Right ventricle myocardium superior (tissue), 1 donor: ENCODE results near the gene RAB1A. TPM values are rescaled to one million over a fixed set of nuclear protein-coding genes. Genes with fewer than 3 reads are reported as not detected.
"Not testable (repeated sequence)": the region's sequence is repeated elsewhere in the genome, so short reads cannot be mapped to it uniquely, and the experiment has no call there.

Source experiments
- ATAC-seq: fragments of 200-7000 bp; cut with Tn5 transposase; one replicate; pipeline ENCODE4 v1.9.1; 2020; ENCODE audit warnings: mild to moderate bottlenecking; ENCODE audit not compliant: poor library complexity
- DNase-seq: peaks from one replicate; pipeline ENCODE4 v3.0.0-alpha.2; 2020
- intact Hi-C: fragments of 100-400 bp; cut with DNase I; formaldehyde crosslinking; loops from one replicate; pipeline ENCODE4 v1.11.2; 2022
- total RNA-seq: library from RNA; stranded (reverse); fragmentation: NEBNext Ultra II Directional; extraction: Animal tissue kit (Norgen Biotek cat#: 25700); gene quantifications from one replicate; pipeline ENCODE4 v1.2.1, GENCODE V29; 2021
- donor health status: DM: no; HTN: yes; CAD: no; lungs with severe emphysema.

Gene RAB1A
- total RNA-seq, 1 donor from 2014 or later, result 115 TPM

GRCh38 chr2:65144571-65144970 lies 14.7 kb upstream of the RAB1A start:
- ATAC-seq (no peak), DNase-seq (no peak)
- intact Hi-C loops, result no loop called here

DNA sequence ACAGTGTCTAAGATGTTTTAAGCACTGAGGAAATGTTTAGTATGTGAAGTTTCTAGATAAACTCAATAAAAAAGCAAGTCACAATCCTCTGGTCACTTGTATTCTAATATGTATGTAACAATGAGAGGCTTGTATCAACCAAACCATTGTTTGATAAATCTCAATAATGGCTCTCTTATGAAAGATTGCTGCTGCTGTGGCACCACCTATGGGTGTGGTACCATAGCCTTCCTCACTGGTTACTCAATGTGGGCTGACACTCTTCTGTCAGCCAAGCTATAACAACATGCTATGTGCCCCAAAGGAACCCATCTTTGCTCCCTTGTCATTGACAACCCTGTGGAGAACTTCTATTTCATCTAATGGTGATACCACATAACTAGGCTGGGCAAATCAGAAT lies 12.6 kb upstream of the RAB1A start:
- ATAC-seq, result no peak
- intact Hi-C loops, result no loop called here
- no peak for DNase-seq

DNA sequence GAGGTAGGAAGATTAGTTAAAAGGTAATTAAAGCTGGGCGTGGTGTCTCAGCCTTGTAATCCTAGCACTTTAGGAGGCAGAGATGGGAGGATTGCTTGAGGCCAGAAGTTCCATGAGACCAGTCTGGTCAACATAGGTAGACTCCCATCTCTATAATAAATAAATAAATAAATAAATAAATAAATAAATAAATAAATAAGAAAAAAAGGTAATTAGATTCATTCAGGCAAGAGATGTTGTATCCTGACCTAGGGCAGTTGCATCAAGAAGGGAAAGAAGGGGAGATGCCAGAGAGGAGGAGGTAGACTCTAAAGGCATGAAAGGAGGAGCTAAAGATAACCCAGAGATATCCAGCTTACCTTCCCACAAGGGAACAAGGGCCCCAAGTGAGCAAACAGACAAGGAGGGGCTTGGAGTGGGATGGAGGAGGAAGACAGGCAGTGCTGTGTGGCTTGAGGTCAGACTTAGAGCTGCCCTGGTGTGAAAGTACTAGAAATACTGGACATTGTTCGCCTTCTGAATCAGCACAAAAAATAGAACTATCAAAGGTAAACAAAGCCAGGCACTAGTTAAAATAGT lies 7.4 kb upstream of the RAB1A start:
- no peak for DNase-seq
- no peak for ATAC-seq
- intact Hi-C loops, result loop anchor here (10.0 kb wide), 1 partner anchor 62 kb away; no protein-coding TSS in a partner anchor

GRCh38 chr2:65136253-65136652 lies 6.3 kb upstream of the RAB1A start:
- DNase-seq (no peak), ATAC-seq (no peak)
- intact Hi-C loops, result loop anchor here (10.0 kb wide), 1 partner anchor 61 kb away; no protein-coding TSS in a partner anchor

GRCh38 chr2:65134158-65134557 lies 4.3 kb upstream of the RAB1A start:
- intact Hi-C loops, result loop anchor here (10.0 kb wide), 1 partner anchor 59 kb away; no protein-coding TSS in a partner anchor
- no peak for ATAC-seq
- no peak for DNase-seq

DNA sequence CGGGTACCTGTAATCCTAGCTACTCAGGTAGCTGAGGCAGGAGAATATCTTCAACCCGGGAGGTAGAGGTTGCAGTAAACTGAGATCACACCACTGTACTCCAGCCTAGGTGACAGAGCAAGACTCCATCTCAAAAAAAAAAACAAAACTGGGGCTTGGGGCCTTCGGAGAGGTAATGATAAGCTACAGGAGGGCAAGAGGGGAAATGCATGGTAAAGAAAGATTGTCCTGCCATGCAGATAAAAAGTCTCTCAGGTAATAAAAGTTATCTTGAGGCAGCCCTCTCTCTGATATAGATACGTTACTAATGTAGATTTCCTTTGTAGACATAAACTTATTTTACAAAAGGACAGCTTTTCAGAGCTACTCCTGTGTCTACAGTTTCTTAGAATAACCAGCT lies 3.7 kb upstream of the RAB1A start:
- no peak for DNase-seq
- intact Hi-C loops, result loop anchor here (10.0 kb wide), 1 partner anchor 59 kb away; no protein-coding TSS in a partner anchor

GRCh38 chr2:65132930-65133329 lies 3.0 kb upstream of the RAB1A start:
- intact Hi-C loops, result loop anchor here (10.0 kb wide), 1 partner anchor 58 kb away; no protein-coding TSS in a partner anchor
- DNase-seq, ATAC-seq: not testable (repeated sequence)

More for the DNA sequence above, 3.7 kb upstream of the RAB1A start:
- no peak for ATAC-seq

DNA sequence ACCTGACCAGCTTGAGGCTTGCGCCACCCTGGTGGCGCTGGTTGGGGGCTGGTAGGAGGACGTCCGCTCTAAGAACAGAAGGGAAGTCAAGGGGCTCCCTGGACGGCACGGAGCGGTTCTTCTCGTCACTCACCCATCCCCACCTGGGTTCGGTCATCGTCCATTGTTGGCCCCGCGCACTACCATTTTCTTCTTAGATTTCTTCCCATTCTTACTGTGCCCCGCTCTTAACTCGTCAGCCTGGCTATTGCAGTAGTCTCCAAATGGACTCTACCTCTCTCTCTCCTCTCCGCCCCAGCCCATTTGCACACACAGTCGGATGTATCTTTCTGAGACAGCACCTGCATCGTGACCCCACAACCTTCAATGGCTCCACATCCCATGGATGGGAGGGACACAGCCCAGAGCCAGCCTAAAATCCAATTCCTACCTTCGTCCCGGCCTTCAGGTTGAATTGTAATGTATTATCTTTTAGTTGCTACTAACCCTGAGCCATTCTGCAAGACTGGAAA lies 814 bp upstream of the RAB1A start:
- intact Hi-C loops, result loop anchor here (10.0 kb wide), 1 partner anchor 56 kb away; no protein-coding TSS in a partner anchor
- no peak for DNase-seq
- peak; percentile 59 for ATAC-seq

DNA sequence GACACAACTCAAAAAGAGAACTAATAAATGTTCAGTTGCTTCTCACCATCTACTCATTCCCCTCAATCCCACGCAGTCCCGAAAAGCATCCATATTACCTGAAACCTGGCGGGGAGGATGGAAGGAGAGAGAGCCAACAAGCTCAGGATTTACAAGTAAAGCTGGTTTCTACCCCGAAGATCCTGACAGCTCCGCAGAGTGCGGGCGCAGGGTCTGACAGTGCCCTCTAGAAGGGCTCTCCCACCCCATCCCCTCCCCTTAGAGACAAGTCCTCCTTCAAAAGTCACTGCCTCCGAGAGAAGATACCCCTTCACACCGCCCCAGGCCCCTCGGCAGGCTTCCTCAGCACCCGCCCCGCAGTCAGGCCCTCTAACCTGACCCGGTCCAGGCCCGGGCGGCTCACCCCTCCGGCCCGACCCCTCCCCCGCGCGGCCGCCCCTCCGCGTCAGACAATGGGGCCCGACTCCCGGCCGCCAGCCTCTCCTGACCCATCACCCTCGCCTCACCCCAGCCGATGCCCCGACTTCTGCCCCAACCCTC lies 550 bp downstream of the RAB1A start:
- DNase-seq (no peak), ATAC-seq (peak; percentile 21)
- intact Hi-C loops, result no loop called here

GRCh38 chr2:65128297-65129190 lies 1.4 kb downstream of the RAB1A start:
- intact Hi-C loops, result no loop called here
- DNase-seq, result no peak
- ATAC-seq, result no peak

DNA sequence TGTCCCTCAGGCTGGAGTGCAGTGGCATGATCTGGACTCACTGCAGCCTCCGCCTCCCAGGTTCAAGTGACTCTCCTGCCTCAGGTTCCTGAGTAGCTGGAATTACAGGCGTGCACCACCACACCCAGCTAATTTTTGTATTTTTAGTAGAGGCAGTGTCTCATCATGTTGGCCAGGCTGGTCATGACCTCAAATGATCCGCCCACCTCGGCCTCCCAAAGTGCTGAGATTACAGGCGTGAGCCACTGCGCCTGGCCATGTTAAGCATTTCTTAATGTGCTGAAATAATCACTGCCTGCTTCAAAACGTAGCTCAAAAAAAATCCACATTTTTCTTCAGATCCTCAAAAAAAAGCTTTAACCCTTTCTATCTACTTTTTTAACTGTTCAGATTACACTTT lies 4.4 kb downstream of the RAB1A start:
- DNase-seq, result peak; percentile 71
- intact Hi-C loops, ATAC-seq: not testable (repeated sequence)

DNA sequence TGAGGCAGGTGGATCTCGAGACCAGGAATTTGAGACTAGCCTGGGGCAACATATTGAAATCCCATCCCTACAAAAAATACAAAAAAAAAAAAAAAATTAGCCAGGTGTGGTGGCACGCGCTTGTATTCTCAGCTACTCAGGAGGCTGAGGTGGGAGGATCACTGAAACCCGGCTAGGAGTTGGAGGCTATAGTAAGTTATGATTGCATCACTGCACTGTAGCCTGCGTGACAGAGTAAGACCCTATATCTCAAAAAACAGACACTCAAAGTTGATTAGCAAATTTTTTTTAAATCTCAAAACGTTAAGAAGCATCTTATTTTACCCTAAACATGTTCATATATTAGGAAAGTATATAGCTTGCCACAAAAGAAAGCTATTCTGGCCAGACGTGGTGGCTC lies 7.6 kb downstream of the RAB1A start:
- DNase-seq (no peak), ATAC-seq (no peak)
- intact Hi-C loops, result no loop called here

GRCh38 chr2:65120990-65121693 lies 8.8 kb downstream of the RAB1A start:
- peak; percentile 8 for ATAC-seq
- intact Hi-C loops, result no loop called here
- no peak for DNase-seq

DNA sequence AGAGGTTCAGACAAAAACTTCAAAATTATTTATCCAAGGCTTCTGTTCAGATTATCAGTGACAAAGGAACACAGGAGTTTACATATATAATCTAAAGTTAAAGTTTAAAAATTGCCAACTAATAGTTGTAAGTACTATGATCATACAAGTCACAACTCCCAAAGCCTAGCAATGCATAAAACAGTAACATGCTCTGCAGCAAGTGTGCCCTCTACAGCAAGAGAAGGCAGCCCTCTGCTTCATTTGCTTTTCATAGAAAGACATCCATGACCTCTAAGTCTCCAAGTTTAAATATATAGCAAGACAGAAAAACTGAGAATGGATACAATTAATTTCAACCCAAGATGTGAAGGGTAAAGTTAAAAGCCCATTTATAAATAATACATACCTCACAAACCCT lies 13.3 kb downstream of the RAB1A start:
- no peak for ATAC-seq
- intact Hi-C loops, result no loop called here
- no peak for DNase-seq

DNA sequence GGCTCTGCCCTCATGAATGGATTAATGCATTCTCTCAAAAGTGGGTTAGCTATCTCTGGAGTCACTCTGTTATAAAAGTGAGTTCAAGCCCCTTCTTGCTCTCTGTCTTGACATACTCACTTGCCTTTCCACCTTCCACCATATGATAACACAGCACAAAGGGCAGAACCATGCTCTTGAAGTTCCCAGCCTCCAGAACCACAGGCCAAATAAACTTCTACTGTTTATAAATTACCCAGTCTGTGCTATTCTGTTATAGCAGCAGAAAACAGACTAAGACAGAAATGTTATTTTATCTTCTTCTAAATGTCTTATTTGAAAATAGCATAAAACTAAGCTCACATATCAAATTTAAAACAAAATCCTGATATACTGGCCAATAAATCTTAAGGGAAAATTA lies 15.0 kb downstream of the RAB1A start:
- intact Hi-C loops, result no loop called here
- DNase-seq, result no peak

DNA sequence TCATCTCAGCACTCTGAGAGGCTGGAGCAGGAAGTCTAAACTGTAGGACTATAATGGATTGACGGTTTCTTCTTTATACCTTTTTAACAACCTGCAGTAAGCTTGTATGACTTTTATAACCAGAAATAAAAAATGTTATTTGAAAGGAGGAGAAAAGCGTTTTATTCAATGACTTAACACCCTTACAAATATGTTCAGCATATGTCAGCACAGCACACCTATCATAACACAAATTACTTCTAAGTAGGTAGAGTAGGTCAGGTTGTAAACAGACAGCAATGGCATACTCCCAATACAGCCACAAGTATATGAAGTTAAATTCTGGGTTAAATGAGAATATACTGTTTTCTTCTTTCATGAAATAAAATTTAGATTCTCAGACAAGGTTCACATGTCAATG lies 16.1 kb downstream of the RAB1A start:
- intact Hi-C loops, result no loop called here
- ATAC-seq (no peak), DNase-seq (no peak)

More for the DNA sequence above, 15.0 kb downstream of the RAB1A start:
- ATAC-seq, result no peak

- no peak for ATAC-seq
- intact Hi-C loops, result no loop called here
- DNase-seq, result no peak
These were observed 16.7 kb downstream of the RAB1A start for GRCh38 chr2:65113229-65113628.

DNA sequence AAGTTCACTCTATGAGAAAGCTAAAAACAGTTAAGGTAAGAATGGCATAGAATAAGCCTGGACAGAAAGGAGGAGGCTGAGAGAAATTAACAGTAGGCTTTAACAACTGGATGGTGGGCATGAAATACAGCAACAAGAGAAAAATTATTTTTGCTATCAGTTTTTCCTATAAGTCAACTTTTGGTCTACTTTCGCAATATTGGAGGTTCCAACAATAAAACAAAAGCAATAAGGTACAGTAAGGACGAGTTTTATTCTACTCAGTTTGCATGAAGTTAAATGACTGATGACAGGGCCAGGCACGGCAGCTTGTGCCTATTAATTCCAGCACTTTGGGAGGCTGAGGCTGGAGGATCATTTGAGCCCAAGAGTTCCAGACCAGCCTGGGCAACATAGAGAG lies 17.3 kb downstream of the RAB1A start:
- intact Hi-C loops, result no loop called here
- DNase-seq, result no peak
- no peak for ATAC-seq

GRCh38 chr2:65108780-65109179 lies 21.1 kb downstream of the RAB1A start:
- DNase-seq (no peak), ATAC-seq (no peak)
- intact Hi-C loops, result no loop called here
